Measurements from ENCODE around the gene MCOLN2. TPM values are rescaled to one million over a fixed set of nuclear protein-coding genes. Genes with fewer than 3 reads are reported as not detected.

MCOLN2 gene
- total and polyA plus RNA-seq, 3 experiments from 2014 or later: 18.7 to 110 (median 103) TPM

Other genes with a start within 250 kb of the MCOLN2 start
- gene LPAR3, start 103.9 kb downstream of the MCOLN2 start, total RNA-seq: 1 to 10 TPM in 1 of 2 experiments, under 1 TPM in 1; 0.85 to 1.1 TPM
- 1.5 TPM for gene LPAR3, start 103.9 kb downstream of the MCOLN2 start, polyA plus RNA-seq
- under 1 TPM; 0.47 to 0.50 TPM for gene MCOLN3, start 51.4 kb upstream of the MCOLN2 start, total RNA-seq
- 0.29 TPM for gene MCOLN3, start 51.4 kb upstream of the MCOLN2 start, polyA plus RNA-seq
- gene SYDE2, start 203.9 kb upstream of the MCOLN2 start, total RNA-seq: 1 to 10 TPM; 2.8 to 3.3 TPM
- gene SYDE2, start 203.9 kb upstream of the MCOLN2 start, polyA plus RNA-seq: 1.7 TPM

All from CD8-positive, alpha-beta memory T cell (primary cell).